H1 (cell line): ENCODE measurements around the gene PHYHD1.

Source experiments
- CHD2 ChIP-seq: IDR thresholded peaks from 2 replicates; pipeline ENCODE4 v1.6.1; 2012; ENCODE audit warnings: low read length, improper control_type of control experiment
- CTCF ChIP-seq, 3 experiments: IDR thresholded peaks; 1 replicate in 2 of 3; 2 replicates in 1 of 3; pipeline versions ENCODE4 v1.5.1 to v1.6.1; 2011; ENCODE audit warnings: low read length in 3 of 3, mild to moderate bottlenecking in 3 of 3, inconsistent platforms in 2 of 3, low read depth in 1 of 3, moderate library complexity in 1 of 3; ENCODE audit not compliant: insufficient read depth in 1 of 3; ENCODE audit errors: control extremely low read depth in 1 of 3
- EP300 ChIP-seq, 2 experiments: IDR thresholded peaks; 1 replicate in 1 of 2; 2 replicates in 1 of 2; pipeline ENCODE4 v1.6.1; 2011 to 2012; ENCODE audit warnings: low read depth in 2 of 2, low read length in 2 of 2, mild to moderate bottlenecking in 2 of 2, borderline replicate concordance in 1 of 2, inconsistent platforms in 1 of 2, moderate library complexity in 1 of 2
- FOSL1 ChIP-seq: IDR thresholded peaks from 2 replicates; pipeline ENCODE4 v1.6.1; 2011; ENCODE audit warnings: mild to moderate bottlenecking, low read depth, low read length, moderate library complexity; ENCODE audit not compliant: insufficient read depth
- PHF8 ChIP-seq: fragments of 200-600 bp; sonication (generic); conservative IDR thresholded peaks from 2 replicates; pipeline ENCODE4 v1.7.1; 2012; ENCODE audit warnings: low read depth, mild to moderate bottlenecking, inconsistent platforms, low read length, moderate library complexity
- POLR2A ChIP-seq, 2 experiments: IDR thresholded peaks; 1 replicate in 1 of 2; 2 replicates in 1 of 2; pipeline ENCODE4 v1.6.1; 2011; ENCODE audit warnings: low read depth in 2 of 2, low read length in 2 of 2, mild to moderate bottlenecking in 2 of 2; ENCODE audit errors: control extremely low read depth in 1 of 2
- SP1 ChIP-seq: IDR thresholded peaks from 2 replicates; pipeline ENCODE4 v1.6.1; 2011; ENCODE audit warnings: low read depth, low read length
- TAF1 ChIP-seq: IDR thresholded peaks from 2 replicates; pipeline ENCODE4 v1.6.1; 2011; ENCODE audit warnings: mild to moderate bottlenecking, low read depth, low read length
- TF ChIP-seq, protein P1 (sequence below): IDR thresholded peaks from 2 replicates; pipeline ENCODE4 v1.6.1; 2011; ENCODE audit warnings: low read length, improper control_type of control experiment

DNA sequence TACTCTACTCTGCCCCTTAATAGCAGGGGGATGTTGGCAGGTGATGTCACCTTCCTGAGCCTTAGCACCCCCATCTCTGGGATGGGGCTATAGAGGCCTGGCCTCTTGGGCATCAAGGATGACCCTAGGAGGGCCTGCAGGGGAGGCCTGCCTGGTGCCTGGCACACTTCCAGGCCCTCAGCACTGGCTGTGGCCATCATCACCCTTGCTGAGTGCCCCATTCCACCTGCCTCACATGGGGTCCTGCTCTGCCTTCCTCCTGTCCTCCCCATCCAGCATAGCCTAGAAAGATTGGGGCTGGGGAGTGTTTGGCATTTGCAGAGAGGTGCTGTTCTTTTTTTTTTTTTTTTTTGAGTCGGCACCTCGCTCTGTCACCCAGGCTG lies 17.7 kb upstream of the PHYHD1 start:
- TF ChIP-seq POLR2A (IDR thresholded peaks at IDR 0.05; ENCODE audit: control extremely low read depth in 1 of 2, low read depth in 2 of 2, low read length in 2 of 2): no peak
- no peak for TF ChIP-seq FOSL1
- no peak for TF ChIP-seq CTCF (IDR thresholded peaks at IDR 0.05; ENCODE audit: control extremely low read depth in 1 of 3, insufficient read depth in 1 of 3, low read depth in 1 of 3, low read length in 3 of 3)
- TF ChIP-seq TAF1: no peak
- no peak for TF ChIP-seq PHF8
- TF ChIP-seq, protein P1, sequence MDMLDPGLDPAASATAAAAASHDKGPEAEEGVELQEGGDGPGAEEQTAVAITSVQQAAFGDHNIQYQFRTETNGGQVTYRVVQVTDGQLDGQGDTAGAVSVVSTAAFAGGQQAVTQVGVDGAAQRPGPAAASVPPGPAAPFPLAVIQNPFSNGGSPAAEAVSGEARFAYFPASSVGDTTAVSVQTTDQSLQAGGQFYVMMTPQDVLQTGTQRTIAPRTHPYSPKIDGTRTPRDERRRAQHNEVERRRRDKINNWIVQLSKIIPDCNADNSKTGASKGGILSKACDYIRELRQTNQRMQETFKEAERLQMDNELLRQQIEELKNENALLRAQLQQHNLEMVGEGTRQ: no peak
- TF ChIP-seq EP300 (IDR thresholded peaks at IDR 0.05; ENCODE audit: borderline replicate concordance in 1 of 2, low read depth in 2 of 2, low read length in 2 of 2): no peak
- no peak for TF ChIP-seq SP1
- TF ChIP-seq CHD2: no peak
